Measurements from ENCODE around the gene DENND1B. TPM values are rescaled to one million over a fixed set of nuclear protein-coding genes. Genes with fewer than 3 reads are reported as not detected.

The DENND1B gene
- total RNA-seq, 1 donor from 2014 or later: 26.9 TPM

DNA sequence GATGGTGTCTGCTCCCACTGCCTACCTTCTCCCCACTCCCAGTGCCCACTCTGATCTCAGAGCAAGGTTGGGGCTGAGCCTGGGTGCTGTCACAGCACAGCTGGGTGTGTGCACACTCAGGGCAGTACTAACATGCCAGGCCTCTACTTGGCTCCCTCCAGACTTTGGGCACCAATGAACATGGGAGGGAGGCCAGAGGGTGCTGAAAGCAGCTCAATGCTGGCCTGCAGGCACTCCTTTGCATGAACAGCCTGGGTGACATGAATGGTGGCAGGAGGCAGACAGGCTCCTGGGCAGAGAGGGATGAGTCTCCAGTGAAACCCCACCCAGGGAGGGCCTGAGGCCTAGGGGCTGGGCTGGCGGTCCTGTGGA is 25.8 kb upstream of the DENND1B start:
- Histone ChIP-seq H3K9me3 (replicated peaks) (peaks cover 32% of the 10 kb centered on the region), H3K4me3 (no peak overlapping the region), H3K4me1 (peaks cover 9% of the 10 kb centered on the region), H3K27ac (replicated peaks) (no peak overlapping the region), H3K27me3 (ENCODE audit: low read depth) (no peaks in the 10 kb centered on the region), H3K36me3 (no peaks in the 10 kb centered on the region)
- TF ChIP-seq, protein P1, sequence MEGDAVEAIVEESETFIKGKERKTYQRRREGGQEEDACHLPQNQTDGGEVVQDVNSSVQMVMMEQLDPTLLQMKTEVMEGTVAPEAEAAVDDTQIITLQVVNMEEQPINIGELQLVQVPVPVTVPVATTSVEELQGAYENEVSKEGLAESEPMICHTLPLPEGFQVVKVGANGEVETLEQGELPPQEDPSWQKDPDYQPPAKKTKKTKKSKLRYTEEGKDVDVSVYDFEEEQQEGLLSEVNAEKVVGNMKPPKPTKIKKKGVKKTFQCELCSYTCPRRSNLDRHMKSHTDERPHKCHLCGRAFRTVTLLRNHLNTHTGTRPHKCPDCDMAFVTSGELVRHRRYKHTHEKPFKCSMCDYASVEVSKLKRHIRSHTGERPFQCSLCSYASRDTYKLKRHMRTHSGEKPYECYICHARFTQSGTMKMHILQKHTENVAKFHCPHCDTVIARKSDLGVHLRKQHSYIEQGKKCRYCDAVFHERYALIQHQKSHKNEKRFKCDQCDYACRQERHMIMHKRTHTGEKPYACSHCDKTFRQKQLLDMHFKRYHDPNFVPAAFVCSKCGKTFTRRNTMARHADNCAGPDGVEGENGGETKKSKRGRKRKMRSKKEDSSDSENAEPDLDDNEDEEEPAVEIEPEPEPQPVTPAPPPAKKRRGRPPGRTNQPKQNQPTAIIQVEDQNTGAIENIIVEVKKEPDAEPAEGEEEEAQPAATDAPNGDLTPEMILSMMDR (IDR thresholded peaks at IDR 0.05; ENCODE audit: borderline replicate concordance): no peak
- no peak for DNase-seq
- intact Hi-C loops (cut with micrococcal nuclease): no loop called here

DNA sequence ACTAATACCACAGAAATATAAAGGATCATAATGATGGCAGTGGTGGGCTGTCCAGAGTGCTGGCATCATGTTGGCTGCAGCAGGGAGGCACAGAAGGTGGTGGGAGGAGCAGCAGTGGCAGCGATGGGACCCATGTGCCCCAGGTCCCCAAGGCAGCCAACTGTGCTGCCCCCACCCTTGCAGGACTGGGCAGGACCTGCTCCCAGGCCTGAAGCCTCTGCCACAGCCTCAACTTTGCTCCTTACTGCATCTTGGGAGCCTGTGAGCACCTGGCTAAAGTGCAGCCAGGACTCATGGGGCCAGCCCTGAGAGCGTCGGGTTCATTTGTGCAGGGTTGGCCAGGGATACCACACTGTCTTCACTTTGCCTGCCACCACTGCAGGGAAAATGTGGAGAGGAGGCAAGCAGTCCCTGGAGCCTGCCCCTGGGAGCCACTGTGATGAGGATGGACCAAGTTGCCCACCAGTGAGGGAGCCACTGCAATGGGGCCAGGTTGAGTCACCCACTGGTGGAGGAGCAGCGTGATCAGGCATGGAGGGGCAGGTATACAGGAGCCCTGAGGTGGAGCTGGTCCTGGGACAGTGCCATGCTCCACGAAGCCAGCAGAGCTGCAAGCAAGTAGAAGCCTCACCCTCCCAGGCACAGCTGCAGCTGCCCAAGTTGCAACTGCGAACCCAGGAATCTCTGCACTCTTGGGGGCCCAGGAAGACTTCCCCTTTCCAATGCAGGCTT is 25.3 kb upstream of the DENND1B start:
- peaks cover 35% of the 10 kb centered on the region for H3K9me3 ChIP-seq (replicated peaks)

DNA sequence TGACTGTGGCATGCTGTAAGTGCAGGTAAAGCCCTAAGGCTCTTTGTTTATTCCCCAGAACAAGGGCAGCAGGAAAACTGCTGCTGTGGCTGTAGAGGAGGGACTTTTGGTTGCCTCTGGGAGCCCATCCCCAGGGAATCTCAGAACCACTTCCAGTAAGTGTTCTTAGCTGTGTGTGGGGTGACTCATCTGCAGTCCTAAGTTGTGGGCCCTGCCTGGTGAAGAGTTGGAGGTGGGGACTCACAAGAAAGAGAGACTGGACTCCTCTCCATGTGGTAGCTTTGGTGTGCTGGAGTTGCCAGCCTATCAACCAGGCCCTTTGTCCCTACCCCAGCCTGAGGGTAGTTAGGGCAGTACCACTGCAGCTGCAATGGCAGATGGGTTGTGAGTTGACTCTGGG is 24.0 kb upstream of the DENND1B start:
- intact Hi-C loops (cut with micrococcal nuclease): no loop called here
- no peaks in the 10 kb centered on the region for H3K36me3 ChIP-seq
- no peaks in the 10 kb centered on the region for H3K27me3 ChIP-seq (ENCODE audit: low read depth)
- H3K27ac ChIP-seq (replicated peaks): no peak overlapping the region
- TF ChIP-seq, protein P1 (IDR thresholded peaks at IDR 0.05; ENCODE audit: borderline replicate concordance): no peak
- peaks cover 9% of the 10 kb centered on the region for H3K4me1 ChIP-seq
- DNase-seq: no peak
- no peak overlapping the region for H3K4me3 ChIP-seq
- peaks cover 32% of the 10 kb centered on the region for H3K9me3 ChIP-seq (replicated peaks)

More for the DNA sequence above, 25.3 kb upstream of the DENND1B start:
- H3K4me1 ChIP-seq: peaks cover 9% of the 10 kb centered on the region
- no peak overlapping the region for H3K27ac ChIP-seq (replicated peaks)
- TF ChIP-seq, protein P1 (IDR thresholded peaks at IDR 0.05; ENCODE audit: borderline replicate concordance): no peak
- no peaks in the 10 kb centered on the region for H3K27me3 ChIP-seq (ENCODE audit: low read depth)
- intact Hi-C loops (cut with micrococcal nuclease): no loop called here
- H3K4me3 ChIP-seq: no peak overlapping the region
- no peak for DNase-seq
- H3K36me3 ChIP-seq: no peaks in the 10 kb centered on the region

DNA sequence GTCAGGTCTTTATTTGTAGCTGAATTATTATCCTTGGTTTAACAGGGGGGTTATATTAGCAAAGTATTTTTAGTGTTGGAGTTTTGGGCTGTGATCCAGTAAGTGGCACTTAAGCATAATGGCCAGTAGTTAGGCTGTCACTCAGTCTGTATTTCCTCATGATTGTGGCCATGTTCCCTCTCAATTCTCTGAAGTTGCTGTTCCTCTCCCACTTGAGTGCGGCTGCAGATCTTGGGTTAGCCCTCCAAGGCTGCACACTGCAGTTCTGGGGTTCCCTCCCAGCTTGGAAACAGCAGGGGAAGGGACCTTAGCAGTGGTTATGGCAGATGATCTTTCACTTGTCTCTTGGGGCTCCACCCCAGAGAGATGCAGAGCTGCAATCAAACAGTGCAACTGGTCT is 23.2 kb upstream of the DENND1B start:
- no peak for DNase-seq
- H3K4me3 ChIP-seq: no peak overlapping the region
- intact Hi-C loops (cut with micrococcal nuclease): no loop called here
- H3K27me3 ChIP-seq (ENCODE audit: low read depth): no peaks in the 10 kb centered on the region
- H3K27ac ChIP-seq (replicated peaks): no peak overlapping the region
- TF ChIP-seq, protein P1 (IDR thresholded peaks at IDR 0.05; ENCODE audit: borderline replicate concordance): no peak
- H3K9me3 ChIP-seq (replicated peaks): peaks cover 32% of the 10 kb centered on the region
- no peaks in the 10 kb centered on the region for H3K36me3 ChIP-seq
- H3K4me1 ChIP-seq: peaks cover 9% of the 10 kb centered on the region

DNA sequence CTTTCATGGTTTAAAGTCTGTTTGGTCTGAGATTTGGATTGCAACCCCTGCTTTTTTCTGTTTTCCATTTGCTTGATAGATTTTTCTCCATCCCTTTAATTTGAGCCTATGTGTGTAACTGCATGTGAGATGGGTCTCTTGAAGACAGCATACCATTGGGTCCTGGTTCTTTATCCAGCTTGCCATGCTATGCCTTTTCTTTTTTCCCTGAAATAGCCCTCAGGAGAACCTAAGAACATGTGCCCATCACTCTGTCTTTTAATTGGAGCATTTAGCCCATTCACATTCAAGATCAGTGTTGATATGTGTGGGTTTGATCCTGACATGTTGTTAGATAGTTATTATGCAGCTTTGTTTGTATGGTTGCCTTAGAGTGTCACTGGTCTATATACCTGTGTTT is 21.7 kb upstream of the DENND1B start:
- peaks cover 9% of the 10 kb centered on the region for H3K4me1 ChIP-seq
- H3K9me3 ChIP-seq (replicated peaks): peaks cover 32% of the 10 kb centered on the region
- TF ChIP-seq, protein P1 (IDR thresholded peaks at IDR 0.05; ENCODE audit: borderline replicate concordance): no peak
- H3K27ac ChIP-seq (replicated peaks): no peak overlapping the region
- H3K4me3 ChIP-seq: no peak overlapping the region
- intact Hi-C loops (cut with micrococcal nuclease): no loop called here
- no peak for DNase-seq
- H3K36me3 ChIP-seq: no peaks in the 10 kb centered on the region
- no peaks in the 10 kb centered on the region for H3K27me3 ChIP-seq (ENCODE audit: low read depth)

All from left ventricle myocardium inferior (tissue), 1 donor.